Measurements from ENCODE around the gene ACTN1.

The ACTN1 gene

DNA sequence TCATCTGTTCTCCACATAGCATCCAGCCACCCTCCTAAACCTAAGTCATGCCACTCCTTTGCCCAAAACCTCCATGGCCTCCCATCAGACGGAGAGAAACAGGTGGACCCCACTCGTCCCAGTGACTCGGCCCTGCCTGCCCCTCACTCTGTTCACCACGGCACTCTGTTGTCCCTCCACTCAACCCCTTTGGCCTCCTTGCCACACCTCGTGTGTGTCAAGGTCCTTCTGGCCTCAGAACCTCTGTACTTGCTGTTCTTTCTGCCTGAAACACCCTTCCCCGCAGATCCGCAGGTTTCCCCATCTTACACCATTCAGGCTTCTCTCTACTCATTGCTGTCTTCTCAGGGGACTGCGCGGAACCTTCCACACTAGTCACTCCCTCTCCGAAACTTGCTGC lies 24.5 kb upstream of the ACTN1 start:
- H3K27ac ChIP-seq: no peak overlapping the region
- TF ChIP-seq, protein P1, sequence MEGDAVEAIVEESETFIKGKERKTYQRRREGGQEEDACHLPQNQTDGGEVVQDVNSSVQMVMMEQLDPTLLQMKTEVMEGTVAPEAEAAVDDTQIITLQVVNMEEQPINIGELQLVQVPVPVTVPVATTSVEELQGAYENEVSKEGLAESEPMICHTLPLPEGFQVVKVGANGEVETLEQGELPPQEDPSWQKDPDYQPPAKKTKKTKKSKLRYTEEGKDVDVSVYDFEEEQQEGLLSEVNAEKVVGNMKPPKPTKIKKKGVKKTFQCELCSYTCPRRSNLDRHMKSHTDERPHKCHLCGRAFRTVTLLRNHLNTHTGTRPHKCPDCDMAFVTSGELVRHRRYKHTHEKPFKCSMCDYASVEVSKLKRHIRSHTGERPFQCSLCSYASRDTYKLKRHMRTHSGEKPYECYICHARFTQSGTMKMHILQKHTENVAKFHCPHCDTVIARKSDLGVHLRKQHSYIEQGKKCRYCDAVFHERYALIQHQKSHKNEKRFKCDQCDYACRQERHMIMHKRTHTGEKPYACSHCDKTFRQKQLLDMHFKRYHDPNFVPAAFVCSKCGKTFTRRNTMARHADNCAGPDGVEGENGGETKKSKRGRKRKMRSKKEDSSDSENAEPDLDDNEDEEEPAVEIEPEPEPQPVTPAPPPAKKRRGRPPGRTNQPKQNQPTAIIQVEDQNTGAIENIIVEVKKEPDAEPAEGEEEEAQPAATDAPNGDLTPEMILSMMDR (IDR thresholded peaks at IDR 0.05): no peak
- TF ChIP-seq ZFX (IDR thresholded peaks at IDR 0.05; ENCODE audit: borderline replicate concordance): no peak

- H3K27ac ChIP-seq: no peak overlapping the region
- TF ChIP-seq ZFX (IDR thresholded peaks at IDR 0.05; ENCODE audit: borderline replicate concordance): no peak
- TF ChIP-seq, protein P1 (IDR thresholded peaks at IDR 0.05): peak; percentile 18; the same call in 1 of the 2 replicates
These were observed 23.0 kb upstream of the ACTN1 start for GRCh38 chr14:69002069-69002468.

- no peak overlapping the region for H3K27ac ChIP-seq
- no peak for TF ChIP-seq ZFX (IDR thresholded peaks at IDR 0.05; ENCODE audit: borderline replicate concordance)
- TF ChIP-seq, protein P1 (IDR thresholded peaks at IDR 0.05): no peak
These were observed 22.3 kb upstream of the ACTN1 start for GRCh38 chr14:69001375-69001774.

GRCh38 chr14:68998062-68998461 lies 19.0 kb upstream of the ACTN1 start:
- TF ChIP-seq, protein P1 (IDR thresholded peaks at IDR 0.05): no peak
- TF ChIP-seq ZFX (IDR thresholded peaks at IDR 0.05; ENCODE audit: borderline replicate concordance): no peak
- no peak overlapping the region for H3K27ac ChIP-seq

GRCh38 chr14:68995731-68996130 lies 16.6 kb upstream of the ACTN1 start:
- no peak overlapping the region for H3K27ac ChIP-seq
- TF ChIP-seq, protein P1 (IDR thresholded peaks at IDR 0.05): no peak
- TF ChIP-seq ZFX (IDR thresholded peaks at IDR 0.05; ENCODE audit: borderline replicate concordance): no peak

- no peak overlapping the region for H3K27ac ChIP-seq
- TF ChIP-seq, protein P1 (IDR thresholded peaks at IDR 0.05): no peak
- no peak for TF ChIP-seq ZFX (IDR thresholded peaks at IDR 0.05; ENCODE audit: borderline replicate concordance)
These were observed 15.0 kb upstream of the ACTN1 start for GRCh38 chr14:68994056-68994455.

GRCh38 chr14:68987653-68988036 lies 8.5 kb upstream of the ACTN1 start:
- TF ChIP-seq, protein P1 (IDR thresholded peaks at IDR 0.05): no peak
- TF ChIP-seq ZFX (IDR thresholded peaks at IDR 0.05; ENCODE audit: borderline replicate concordance): no peak

More at GRCh38 chr14:68987653-68988036, 8.5 kb upstream of the ACTN1 start:
- no peak overlapping the region for H3K27ac ChIP-seq

Data from 22Rv1 (cell line).